HG03521 (cell line): ENCODE data around the gene TELO2.
"Not testable (repeated sequence)": the region's sequence is repeated elsewhere in the genome, so short reads cannot be mapped to it uniquely, and the experiment has no call there.

Experiments used
- ATAC-seq: cut with Tn5 transposase; IDR thresholded peaks from one replicate; pipeline ENCODE4 v1.9.1; 2021; ENCODE audit warnings: mild to moderate bottlenecking, moderate library complexity; ENCODE audit not compliant: unreplicated experiment

The TELO2 gene

GRCh38 chr16:1457489-1458245, 35.5 kb upstream of the TELO2 start:
- no peak for ATAC-seq

DNA sequence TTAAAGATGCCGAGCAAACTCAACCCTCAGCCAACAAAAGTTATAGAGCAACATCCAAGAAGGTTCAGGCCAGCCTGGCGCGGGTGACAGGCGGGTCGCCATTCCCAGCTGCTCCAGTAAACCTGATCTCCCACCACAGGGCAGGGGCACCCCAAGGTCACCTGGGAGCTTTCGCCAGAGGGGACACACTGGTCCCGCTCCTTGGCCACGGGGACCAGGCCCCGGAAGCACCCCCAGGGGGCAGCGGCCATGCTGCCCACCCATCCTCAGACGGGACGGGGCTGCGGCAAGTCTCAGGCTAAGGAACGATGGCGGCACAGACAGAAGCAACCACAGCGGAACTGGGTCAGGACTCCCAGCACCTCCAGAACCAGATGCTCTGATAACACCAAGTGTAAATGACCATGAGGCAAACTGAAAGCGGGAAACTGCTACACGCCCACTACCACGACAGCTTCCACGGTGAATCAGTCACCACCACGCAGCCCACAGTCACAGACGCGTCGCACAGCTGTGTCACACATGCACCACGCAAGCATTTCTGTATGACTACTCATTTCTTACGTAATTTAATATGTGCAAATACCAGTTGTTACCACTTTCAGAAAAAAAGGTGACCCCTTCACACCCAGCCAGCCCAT, 34.7 kb upstream of the TELO2 start:
- ATAC-seq, result no peak

DNA sequence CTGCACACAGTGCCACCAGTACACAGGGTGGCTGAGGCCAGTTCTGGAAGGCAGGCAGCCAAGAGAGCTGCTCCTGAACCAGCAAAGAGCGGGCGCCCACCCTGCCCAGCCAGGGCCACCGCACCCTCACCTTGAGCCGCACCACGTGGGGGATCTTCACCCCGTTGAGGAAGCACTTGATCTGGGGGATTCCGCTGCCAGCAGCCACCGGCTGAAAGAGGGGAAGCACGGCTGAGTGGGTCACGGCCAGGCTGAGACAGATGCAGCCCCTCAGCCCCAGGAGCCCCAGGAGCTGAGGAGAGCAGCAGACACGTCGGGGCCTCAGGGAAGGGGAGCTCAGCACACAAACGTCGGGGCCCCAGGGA, 34.2 kb upstream of the TELO2 start:
- ATAC-seq, result no peak

DNA sequence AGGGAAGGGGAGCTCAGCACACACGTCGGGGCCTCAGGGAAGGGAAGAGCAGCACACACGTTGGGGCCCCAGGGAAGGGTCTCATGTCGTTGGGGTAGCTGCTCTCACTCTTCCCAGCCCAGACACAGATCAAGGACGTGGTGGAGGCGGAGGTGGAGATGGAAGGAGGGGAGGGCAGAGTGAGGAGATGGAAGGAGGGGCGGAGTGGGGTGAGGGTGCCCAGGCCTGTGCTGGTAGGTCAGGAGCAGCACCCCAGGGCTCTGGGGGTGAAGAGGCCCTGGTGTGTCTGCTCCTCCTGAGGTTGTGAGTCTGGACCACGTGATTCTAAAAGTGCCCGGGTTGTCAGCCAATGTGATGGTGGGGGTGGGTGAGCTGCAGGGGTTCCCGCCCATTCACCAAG, 33.2 kb upstream of the TELO2 start:
- no peak for ATAC-seq

- ATAC-seq, result no peak
These were observed 32.5 kb upstream of the TELO2 start for GRCh38 chr16:1460602-1461138.

- ATAC-seq, result no peak
These were observed 32.0 kb upstream of the TELO2 start for GRCh38 chr16:1461146-1461545.

- ATAC-seq, result no peak
These were observed 28.8 kb upstream of the TELO2 start for GRCh38 chr16:1464196-1464893.

DNA sequence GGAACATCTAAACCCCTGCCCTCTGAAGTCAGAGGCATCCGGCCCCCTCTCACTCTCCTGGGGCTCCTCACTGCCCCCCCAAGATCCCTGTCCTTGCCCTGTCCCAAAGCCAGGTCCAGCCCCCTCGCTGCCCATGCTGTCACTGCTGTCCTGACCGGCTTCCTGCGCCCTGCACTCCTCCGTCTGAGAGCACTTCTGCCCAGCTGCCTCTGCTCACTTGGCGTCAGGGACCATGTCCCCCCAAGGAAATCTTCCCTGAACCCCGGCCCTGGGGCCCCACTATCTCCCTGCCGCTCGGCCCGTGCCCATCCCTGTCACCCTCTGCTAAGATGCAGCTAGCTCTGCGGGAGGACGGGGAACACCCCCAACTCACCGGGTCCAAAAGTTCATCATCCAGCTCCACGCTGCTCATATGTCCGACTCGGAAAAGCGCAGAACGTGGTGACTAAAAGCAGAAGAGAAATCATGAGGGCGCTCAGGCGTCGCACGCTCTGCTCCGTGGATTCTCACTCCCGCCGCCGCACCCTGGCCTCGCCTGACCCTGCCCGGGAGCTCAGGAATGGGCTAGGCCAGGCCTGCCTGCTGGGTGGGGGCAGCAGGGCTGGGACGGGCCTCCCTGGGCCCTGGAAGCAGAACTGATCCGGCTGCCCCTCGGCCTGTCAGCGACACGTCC, 28.1 kb upstream of the TELO2 start:
- ATAC-seq, result no peak

DNA sequence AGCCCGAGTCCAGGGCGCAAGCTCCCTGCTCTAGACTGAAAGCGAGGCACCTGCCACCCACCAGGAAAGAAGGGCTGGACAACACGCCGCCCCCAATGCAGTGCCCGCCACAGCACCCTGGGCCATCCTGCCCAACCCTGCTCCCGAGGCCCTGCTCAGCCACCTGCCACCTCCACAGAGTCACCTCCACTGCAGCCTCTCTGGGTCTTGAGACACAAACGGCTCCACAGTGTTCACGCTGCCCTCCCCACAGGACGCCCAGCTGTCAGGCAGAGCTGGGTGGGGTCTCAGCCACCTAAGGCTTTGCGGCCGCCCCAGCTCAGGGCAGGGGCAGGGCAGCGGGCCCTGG, 27.6 kb upstream of the TELO2 start:
- no peak for ATAC-seq

DNA sequence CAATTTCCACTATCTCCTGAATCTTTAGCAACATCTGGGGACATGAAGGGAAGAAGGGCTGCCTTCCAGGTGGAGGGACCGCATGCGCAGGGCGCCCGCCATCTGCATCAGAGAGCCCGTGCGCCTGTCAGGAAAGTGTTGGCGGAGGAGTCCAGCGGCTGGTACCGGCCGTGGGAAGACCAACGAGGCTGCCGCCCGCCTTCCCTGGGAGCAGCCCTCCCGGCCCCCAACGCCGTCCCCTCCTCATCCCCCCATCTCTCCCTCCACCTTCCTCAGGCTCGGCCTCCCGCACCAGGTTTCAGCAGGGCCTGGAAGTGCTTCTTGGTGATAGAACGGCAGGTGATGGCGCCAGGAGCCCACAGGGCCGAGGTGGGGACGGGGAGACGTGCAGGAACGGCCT, 27.1 kb upstream of the TELO2 start:
- ATAC-seq, result no peak

- no peak for ATAC-seq
These were observed 26.1 kb upstream of the TELO2 start for GRCh38 chr16:1466968-1467521.

DNA sequence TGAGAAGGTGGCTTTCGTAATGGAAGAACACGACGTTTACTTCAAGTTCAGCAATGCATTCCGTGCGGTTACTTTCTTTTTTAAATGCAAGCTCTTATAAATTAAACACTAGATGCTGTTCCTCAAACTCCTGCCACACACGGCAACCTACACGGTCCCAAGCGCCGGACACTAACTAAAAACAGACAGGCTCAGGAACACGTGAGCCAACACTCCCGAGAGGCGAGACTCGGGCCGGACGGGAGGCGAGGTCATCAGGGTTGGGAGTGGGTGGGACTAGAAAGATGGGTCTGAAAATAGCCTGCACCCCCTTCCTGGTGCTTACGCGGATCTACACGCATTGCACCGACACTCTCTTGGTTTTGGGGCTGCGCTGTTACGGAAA, 24.7 kb upstream of the TELO2 start:
- ATAC-seq, result no peak

DNA sequence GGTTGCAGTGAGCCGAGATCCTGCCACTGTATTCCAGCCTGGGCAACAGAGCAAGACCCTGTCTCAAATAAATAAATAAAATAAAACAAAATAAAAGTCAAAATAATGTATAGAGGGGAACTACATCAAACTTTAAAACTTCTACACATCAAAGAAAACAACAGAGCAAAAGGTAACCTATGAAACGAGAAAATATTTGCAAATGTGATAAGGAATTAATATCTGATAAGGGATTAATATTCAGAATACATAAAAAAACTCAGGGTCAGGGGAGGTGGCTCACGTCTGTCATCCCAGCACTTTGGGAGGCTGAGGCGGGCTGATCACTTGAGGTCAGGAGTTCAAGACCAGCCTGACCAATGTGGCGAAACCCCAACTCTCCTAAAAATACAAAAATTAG, 24.0 kb upstream of the TELO2 start:
- not testable (repeated sequence) for ATAC-seq

DNA sequence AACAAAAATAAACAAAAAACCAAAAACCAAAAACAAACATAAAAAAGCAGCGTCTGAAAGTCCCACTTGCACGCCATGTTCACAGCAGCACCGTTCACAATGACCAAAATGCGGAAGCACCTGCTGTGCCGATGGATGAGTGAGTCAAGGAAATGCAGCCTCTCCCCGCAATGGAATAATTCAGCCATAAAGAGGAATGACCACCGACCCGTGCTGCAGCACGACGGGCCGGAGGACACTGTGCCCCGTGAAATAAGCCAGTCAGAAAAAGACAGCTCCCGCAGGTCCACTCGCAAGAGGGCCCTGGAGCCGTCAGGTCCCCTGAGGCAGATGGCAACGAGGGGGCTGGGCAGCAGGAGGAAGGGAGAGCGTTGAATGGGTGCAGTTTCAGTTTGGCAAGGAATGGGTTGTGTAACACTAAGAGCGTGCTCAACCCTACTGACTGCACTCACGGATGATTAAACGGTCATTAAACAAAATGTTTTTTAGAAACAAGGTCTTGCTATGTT, 23.4 kb upstream of the TELO2 start:
- ATAC-seq, result no peak

GRCh38 chr16:1470481-1471251, 22.5 kb upstream of the TELO2 start:
- no peak for ATAC-seq

GRCh38 chr16:1471569-1472194, 21.5 kb upstream of the TELO2 start:
- ATAC-seq, result no peak

DNA sequence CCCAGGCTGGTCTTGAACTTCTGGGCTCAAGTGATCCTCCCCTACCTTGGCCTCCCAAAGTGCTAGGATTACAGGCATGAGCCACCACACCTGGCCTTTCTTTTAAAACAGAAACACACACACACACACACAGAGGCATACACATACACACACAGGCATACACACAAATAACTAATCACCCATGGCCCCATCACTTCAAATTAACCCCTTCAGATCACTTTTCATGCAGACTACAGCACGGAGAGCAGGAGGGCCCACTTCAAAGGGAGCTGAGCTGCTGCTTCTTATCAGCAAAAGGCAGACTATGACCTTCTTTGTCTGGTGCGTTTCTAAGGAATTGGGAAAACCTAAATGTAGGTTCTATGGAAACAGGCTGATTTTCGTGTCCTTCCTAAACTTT, 20.2 kb upstream of the TELO2 start:
- no peak for ATAC-seq

DNA sequence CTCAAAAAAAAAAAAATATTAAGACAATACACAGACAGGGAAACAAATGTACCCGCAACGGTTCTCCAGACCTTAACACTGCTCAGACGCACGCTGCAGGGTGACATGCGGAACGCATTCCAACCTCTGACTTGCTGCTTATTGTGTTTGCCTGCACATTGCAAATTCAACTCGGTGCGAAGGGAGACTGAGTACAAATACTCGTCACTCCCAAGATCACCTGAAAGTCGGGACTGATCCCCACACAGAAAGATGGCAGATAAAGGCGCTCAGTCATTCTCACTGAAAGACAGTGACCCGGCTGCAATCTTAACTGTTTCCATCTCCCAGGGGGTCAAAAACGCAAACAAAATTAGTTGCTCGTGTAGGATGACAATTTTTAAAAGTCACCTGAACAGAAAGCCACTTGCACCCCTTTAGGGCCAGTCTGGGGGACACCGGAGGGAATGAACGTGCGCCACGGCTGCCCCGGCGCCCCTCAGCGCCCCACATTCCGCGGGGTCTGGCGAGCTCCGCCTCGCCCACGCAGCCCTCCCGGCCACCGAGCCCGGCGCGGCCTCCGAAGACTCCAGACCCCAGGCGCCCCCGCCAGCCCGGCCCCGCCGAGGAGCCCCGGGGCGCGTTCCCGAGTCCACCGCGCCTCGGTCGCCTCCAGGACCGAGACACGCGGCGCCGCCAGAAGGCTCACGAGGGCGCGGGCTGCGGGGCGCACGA, 18.9 kb upstream of the TELO2 start:
- ATAC-seq, result peak; percentile 26
